HG02571 (cell line): ENCODE measurements around the gene ASS1.

Source experiments
- ATAC-seq: cut with Tn5 transposase; IDR thresholded peaks from one replicate; pipeline ENCODE4 v1.9.1; 2021; ENCODE audit warnings: mild to moderate bottlenecking, moderate library complexity; ENCODE audit not compliant: unreplicated experiment

The ASS1 gene

DNA sequence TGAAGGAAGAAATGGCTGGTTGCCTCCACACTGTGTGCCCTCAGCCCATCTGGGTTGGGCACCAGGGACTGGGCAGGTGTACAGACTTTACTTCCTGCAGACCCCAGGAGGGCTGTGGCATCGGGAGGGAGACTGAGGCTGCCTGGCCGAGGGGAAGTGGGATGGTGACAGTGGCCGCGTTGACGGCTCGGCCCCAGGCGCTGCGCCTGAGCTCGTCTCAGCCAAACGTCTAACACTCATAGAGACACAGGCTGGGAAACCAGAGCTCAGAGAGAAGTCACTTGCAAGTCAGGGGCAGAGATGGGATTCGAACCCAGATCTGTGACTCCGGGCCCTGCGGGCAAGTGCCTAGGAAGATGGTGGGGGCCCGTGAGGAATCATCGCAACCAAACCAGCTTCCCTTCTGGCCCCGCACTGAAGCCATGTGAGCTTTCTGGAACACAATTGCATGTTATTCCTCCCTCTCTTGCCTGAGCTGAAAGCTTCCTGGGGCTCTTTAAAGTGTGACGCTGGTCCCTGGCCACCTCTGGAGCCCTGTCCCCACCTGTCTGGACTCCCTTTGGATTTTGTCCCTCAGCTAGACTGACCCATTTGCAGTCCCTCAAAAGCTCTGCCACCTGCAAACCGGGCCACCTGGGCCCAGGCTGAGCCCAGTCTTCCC lies 81.6 kb downstream of the ASS1 start:
- ATAC-seq = no peak

DNA sequence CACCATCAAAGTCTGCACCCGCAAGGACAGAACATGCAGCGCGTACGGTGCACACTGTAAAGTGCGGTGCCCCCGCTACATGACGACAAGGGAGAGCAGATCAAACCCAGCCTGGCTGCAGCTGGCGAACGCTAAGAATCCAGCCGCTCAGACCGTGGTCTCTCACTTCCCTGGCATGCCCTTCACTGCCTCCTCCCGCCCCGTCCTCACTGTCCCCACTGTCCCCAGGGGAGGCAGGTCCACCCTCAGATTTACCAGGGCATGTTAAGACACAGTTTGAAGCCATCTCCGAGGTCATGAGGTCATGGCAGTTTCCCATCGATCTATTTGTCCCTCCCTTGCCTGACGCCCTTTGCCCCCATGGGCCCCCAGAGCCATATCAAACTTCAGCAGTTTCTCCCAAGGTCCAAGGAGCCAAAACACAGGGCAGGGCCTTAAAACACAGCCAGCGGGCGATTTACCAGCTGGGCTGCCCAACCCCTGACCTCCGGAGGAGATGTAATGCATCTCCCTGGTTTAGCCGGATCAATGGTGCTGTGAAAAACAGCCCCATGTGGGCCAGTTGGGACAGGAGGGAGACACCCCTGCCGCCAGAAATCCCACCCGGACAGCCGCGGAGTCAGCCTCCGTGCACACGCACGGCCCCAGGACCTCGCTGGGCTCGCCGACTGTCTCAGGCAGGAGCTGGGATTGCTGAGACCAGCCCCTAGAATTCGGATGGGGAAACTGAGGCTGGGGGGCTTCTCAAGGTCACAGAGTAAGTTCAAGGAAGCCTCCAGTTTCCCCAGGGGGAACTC lies 82.3 kb downstream of the ASS1 start:
- no peak for ATAC-seq

DNA sequence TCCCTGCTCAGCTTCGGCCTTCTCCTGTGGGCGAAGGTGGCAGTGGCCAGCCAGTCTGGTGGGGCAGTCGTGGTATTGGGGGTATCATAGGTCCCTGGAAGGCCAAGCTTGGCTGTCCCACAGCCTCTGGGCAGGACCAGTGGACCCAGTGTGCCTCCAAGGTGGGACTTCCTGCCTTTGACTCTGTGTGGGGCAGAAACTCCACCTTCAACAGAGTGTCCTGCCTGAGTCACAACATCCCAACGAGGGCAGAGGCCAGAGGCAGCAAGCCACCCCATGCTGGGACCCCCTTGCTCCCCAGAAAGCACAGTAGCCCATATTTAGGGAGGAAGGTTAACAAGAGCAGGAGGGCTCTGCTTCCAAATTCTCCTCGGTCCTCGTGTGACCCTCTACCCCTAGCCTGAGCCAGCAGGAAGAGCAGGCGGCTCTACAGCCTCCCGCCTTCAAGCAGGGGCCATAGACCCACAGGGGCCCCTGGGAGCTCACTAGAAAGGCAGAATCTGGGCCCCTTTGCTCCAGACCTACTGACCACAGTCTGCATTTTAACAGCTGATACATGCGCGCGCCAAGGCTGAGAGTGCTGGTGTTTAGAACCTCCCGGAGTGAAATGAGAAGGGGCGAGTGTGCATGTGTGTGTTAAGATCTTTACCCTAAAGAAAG lies 83.0 kb downstream of the ASS1 start:
- no peak for ATAC-seq

DNA sequence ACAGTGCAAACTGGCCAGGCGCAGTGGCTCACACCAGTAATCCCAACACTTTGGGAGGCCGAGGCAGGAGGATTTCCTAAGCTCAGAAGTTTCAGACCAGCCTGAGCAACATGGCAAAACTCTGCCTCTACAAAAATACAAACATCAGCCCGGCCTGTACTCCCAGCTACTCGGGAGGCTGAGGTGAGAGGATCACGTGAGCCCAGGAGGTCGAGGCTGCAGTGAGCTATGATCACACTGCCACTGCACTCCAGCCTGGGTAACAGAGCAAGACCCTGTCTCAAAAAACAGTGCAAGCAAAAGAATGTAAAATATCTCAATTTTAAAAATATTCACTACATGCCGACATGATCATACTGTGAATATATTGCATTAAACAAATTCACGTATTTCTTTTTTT lies 83.9 kb downstream of the ASS1 start:
- no peak for ATAC-seq

DNA sequence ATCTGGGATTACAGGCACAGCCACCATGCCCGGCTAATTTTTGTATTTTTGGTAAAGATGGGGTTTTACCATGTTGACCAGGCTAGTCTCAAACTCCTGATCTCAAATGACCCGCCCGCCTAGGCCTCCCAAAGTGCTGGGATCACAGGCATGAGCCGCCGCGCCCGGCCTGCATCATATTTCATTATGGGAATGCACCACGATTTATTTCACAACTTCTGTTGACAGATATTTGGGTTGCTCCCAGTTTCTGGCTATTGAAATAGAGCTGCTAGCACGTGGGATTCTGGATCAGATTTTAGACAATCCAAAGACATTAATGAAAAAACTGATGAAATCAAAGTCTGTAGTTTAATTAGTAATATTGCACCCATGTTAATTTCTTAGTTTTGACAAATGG lies 86.2 kb downstream of the ASS1 start:
- no peak for ATAC-seq

DNA sequence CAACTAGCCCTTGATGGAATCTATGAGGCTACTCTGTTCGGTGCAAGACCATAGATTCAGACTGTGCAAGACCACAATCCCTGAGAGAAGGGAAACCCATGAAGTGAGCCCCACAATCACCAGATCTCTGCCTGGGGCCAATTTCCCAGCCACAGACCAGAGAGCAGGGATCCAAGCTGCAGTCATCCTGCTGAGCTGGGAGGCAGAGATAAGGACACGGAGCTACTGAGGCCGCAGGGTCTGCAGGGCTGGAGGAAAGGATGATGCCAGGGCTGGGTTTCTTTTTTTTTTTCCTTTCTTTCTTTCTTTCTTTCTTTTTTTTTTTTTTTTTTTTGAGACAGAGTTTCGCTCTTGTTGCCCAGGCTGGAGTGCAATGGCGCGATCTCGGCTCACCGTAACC lies 86.9 kb downstream of the ASS1 start:
- ATAC-seq = no peak

DNA sequence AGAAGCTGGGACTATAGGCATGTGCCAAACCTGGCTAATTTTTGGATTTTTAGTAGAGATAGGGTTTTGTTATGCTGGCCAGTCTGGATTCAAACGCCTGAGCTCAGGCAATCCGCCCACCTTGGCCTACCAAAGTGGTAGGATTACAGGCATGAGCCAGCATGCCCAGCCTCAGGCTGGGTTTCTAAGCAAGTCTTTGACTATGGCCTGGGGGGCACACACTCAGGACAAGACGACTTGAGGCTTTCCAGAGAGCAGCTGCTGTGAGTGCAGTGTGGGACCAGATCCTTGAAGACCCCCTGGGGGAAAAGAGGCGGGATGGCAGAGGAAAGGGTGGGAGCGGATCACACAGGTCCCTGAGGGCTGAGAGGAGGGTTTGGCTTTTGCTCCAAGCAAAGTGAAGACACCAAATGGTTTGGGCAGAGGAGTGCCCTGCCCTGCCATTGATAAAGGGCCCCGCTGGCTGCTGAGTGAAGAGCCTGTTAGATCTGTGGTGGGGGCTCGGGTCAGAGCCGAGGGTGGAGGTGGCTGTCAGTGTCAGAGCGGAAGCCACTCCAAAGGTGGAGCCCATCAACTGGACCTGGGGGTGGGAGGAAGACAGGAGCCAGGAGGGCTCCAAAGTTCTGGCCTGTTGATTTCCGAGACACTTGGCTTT lies 87.8 kb downstream of the ASS1 start:
- no peak for ATAC-seq

DNA sequence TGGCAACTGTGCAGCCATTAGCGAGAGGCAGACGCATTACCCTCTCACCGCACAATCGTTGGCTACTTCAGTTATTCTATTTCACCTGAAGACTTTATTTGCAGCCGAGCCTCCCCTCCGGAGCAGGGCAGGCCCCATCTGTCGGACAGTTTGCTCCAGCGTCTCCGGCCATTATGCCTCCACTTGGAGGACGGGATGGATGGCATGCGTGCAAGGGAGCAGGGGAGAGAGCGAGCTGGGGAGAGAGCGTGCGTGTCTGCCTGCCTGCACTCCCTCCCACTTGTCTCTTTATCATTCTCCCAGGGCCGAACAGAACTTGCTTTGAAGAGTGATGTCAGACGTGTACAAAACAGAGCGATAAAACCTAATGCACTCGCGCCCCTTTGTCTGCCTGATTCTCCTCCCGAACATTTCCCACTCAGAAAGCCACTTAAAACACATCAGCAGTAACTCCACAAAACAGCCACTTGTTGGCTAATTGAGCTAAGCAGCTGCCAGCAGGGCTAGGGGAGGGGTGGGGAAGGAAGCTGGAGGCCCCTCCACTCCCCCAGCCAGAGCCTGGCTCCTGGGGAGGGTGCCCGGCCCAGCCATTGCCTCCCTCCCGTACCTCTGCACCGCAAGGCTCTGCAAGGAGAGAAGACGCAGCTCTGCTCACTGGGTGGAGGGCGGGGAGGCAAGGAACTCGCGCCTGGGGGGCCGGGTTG lies 91.2 kb downstream of the ASS1 start:
- no peak for ATAC-seq

DNA sequence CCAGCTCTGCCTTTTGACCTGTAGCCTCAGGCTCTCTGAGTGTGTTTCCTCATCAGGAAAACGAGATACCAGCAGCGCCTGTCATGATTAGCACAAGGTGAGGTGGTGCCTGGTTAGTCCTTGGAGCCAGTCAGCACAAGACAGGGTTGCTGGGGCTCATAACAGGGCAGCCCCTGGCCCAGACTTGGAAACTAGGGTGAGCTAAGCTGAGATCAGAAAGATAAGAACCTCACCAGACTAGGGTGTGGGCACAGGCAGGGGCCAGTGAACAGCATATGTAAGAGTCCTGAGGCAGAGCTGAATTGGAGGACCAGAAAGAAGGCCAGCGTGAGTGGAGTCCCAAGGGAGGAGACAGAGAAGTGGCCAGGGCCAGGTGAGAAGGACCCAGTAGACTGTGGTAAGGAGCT lies 91.9 kb downstream of the ASS1 start:
- ATAC-seq = no peak

DNA sequence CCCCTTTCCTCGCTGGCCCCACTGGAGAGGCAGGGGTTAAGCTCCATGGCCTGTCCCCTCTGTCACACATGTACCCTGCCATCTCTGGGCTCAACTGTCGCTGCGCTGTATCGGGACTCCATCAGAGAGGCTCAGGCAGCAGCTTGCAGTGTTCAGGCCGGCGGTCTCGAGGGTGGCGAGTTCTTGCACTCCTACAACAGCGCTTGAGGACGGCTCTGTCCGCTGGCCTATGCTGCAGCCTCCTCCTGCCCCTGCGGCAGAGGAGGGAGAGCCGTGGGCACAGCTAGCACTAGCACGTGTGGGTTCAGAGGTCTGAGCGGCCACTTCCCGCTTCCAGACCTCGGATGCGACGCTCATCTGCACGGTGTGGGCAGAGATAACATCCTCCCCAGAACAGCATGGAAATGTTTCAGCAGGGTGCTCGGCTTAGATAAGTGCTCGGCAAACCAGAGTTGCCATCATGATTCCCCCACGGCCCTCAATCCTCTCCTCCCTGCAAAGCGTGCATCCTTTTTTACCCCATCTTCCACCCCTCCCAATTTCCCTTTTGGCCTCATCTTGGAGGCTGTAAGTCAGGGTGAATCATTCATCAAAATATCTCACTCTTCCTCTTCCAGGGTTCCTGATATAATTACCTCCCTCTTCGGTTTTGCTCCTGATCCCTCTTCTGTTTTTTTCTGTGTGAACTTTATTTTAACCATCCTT lies 92.7 kb downstream of the ASS1 start:
- ATAC-seq = no peak

DNA sequence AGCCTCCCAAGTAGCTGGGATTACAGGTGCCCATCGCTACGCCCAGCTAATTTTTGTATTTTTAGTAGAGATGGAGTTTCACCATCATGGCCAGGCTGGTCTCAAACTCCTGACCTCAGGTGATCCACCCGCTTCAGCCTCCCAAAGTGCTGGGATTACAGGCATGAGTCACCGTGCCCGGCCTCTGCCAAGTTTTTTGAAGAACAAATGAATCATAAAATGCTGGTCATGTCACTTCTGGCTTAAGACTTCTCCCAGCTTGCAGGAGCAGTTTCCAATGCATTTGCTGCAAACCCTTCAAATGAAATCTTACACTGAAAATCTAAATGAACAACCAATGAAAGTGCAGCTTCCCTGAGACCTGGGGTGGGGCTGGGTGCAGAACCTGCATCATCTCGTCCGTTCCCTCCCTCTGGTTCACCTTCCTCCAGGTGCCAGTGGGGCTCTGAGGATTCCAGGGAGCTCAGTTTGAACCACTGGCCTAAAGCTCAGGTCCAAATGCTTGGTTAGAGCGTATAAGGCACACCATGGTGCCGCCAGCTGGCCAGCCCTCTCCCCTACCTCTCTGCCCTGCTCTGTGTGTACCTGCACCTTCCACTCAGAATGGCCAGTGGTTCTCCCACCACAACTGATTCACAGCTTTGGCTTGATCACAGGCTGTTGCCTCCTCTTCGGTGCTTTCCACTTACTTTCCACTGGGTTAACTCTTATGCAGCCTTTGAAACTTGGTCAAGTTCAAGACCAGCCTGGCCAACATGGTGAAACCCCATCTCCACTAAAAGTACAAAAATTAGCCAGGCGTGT lies 94.9 kb downstream of the ASS1 start:
- no peak for ATAC-seq

DNA sequence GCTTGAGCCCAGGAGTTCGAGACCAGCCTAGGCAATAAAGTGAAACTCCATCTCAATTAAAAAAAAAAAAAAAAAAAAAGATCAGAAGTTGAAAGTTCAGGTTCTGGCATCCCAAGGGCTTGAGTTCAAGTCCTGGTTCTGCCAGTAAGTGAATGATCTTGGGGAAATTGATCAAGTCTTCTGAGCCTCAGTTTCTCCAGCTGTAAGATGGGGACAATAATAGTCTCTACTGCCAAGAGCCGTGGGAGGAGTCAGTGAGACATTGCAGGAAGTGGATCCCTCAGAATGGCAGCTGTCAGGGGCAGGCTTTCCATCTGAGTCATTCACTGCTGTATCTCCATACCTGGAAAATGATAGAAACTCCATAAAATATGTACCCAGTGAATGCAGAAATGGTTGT lies 96.8 kb downstream of the ASS1 start:
- ATAC-seq = no peak

DNA sequence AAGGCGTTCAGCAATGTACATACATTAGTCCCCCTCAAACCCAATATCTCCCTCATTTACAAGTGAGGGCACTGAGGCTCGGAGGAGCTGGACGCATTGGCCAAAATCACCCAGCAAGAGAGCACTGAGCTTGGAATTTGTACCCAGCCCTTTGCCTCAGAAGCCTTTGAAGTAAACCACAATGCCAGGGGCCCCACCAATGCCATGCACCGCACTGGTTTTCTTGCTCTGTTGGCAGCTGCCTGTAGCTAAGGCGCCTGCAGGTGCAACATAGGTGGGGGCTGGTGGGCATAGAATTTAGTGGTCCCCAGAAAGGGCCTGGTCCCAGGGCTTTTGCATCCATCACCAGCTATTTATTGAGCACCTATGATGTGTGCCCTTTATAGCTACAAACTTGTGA lies 97.3 kb downstream of the ASS1 start:
- ATAC-seq = no peak

DNA sequence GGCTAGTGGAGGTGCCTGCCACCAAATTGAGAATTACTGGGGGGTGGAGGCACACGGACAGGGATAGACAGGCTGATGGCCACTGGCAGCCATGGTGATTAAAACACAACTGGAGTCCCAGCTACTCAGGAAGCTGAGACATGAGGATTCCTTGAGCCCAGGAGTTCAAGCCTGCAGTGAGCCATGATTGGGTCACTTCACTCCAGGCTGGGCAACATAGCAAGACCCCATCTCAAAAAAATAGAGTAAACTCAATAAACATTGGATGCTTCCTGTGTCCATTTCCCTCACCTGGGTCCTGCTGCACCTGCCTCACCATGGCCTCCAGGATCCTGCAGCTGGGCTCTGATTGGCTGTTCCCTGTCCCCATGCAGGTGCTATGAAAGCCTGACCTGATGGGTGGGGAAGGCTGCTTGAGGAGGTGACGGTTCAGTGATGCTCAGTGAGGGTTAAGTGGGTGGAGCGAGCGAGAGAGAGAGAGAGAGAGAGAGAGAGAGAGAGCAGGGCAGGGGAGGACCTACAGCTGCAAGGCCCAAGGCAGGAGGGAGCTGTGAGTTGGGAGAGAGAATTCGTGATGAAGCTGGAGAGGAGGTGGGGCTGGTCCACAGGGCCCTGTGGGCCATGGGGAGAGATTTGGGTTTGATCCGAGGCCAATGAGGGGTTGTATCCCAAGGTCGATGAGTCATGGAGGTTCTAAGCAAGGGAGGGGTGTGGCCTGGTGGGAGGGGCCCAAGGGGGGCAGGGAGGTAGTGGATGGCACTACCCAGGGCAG lies 97.9 kb downstream of the ASS1 start:
- no peak for ATAC-seq

DNA sequence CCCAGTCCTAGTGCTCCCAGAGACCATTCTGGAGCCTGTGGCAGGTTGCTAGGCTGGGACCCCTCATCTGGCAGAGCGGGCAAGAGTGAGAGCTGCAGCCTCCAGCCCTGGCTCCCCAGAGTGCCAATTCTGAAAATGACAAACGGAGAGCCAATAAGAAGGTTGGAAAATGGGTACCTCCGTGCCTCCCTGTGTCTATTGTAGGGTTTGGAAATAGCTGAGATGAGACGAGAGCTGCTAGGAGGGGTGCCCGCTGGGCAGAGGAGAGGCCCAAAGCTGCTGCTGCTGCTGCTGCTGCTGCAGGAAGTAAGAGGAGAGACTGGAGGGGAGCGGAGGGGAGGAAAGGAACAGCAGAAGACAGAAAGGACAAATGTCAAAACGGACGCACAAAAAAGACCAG lies 98.6 kb downstream of the ASS1 start:
- ATAC-seq = no peak

DNA sequence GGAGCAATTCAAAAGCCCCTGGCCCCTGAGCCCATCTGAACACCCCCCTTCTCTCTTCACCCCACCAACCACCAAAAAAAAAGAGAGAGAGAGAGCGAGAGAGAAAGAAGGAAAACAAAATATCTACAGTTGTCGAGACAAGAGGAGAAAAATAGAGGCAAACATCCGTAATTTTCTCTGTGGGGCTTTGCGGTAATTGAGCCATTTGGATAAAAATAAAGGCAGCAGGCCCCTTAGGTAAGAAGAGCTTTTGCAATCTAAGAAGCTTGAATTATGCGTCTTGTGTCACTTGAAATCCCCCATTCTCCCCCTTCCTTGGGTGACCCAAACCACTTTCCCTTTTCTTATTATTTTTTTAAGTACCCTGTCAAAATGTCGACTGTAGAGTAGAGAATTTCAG lies 99.1 kb downstream of the ASS1 start:
- no peak for ATAC-seq

DNA sequence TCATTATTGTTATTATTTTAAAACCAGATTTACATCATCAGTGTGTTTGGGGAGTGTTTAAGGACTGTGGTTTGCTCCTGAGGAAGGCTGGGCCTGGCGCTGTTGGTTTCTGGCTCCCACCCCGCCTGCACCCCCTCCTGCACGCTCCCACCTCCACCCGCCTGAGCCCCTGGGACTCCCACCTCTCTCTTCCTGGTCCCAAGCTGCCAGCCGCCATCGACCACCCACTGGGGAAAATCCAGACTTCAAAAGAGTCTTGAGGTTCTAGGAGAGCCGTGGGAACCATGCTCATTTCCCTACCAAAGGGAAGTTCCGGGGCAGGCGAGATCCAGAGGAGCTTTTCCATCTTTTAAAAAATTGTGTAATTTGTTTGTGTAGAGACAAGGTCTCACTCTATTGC lies 99.6 kb downstream of the ASS1 start:
- no peak for ATAC-seq

DNA sequence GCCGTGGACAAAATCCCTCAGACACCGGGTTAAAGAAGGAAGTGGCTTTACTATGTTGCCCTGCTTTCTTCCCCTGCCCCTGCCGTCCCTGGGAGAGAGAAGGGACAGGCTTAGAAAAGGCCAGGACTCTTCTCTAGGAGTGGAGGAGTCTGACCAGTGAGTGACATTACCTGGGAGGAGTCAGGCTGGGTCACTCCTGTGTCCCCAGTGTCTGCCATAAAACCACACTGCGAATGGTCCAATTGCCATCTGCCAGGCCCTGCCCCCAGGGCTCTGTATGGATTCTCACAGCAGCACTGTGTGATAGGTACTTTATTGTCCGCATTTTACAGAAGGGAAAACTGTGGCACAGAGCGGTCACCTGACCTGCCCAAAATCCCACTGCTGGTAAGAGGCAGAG lies 103.3 kb downstream of the ASS1 start:
- ATAC-seq = no peak
